NCI-H1417 treated with DMSO at 0.1 percent for 48 hours (cell line): ENCODE measurements around the gene SCAF11.

Source experiments
- DNase-seq: peaks from one replicate; lab custom pipeline; 2025; lab: John Stamatoyannopoulos, UW

SCAF11 gene

DNA sequence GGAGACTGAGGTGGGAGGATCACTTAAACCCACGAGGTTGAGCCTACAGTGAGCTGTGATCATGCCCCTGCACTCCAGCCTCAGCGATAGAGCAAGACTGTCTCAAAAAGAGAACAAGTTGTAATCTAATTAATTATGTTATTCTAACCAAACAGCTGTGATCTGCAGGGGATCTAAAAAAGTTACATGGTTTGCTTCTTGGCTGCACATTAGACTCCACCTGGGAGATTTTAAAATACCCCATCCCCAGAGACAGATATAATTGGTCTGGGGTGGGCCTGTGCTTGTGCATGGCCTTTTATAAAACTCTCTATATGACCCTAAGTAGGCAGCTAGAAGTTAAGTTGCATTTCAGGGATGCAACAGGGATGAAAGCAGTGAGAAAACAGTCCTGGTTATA is 76.7 kb downstream of the SCAF11 start:
- no peak for DNase-seq

DNA sequence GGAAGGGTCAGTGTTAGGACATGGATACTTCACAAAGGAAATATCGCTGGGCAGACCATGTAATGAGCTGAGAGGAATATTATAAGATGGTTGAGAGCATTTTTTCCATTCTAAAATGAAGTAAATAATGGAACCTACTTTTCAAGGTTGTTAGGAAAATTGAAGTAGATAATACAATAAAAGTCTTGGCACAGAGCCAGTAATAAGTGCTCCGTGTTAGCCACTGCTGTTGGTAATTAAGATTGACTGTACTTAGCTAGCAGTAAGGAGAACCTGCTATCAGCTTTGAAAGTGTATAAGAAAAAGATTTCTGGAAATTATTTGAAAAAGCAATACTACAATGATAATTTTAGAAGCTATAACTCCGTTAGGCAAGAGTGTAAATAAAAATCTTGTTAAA is 77.6 kb downstream of the SCAF11 start:
- peak; percentile 59 for DNase-seq

DNA sequence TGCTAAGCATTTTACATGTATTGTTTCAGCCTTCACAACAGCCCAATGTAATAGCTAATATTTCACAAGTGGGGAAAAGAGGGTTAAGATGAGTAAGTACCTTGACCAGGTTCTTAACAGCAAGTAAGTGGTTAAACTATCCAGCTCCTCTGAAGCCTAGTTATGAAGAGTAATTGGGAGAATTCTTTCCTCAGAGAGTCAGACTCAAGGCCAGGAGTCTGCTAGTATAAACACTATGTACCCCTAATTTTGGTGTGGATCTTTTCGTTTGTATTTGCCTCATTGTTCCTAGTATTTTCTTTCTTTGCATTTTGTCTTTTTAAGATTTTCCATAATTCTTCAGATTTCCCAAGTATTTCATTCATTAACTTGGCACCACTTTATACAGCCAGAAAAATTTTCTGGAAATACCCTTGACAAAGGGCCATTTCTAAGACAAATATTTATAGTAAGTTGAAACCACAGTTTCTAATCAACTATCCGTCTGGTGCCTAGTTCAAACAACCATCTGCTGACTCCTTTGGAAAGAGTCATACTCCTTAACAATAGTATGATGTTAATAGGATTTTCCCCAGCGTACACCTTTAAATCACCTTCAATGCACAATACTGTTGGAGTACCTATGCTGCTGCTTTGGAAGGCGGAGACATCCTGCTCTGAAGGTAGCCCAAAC is 81.2 kb downstream of the SCAF11 start:
- DNase-seq: no peak

DNA sequence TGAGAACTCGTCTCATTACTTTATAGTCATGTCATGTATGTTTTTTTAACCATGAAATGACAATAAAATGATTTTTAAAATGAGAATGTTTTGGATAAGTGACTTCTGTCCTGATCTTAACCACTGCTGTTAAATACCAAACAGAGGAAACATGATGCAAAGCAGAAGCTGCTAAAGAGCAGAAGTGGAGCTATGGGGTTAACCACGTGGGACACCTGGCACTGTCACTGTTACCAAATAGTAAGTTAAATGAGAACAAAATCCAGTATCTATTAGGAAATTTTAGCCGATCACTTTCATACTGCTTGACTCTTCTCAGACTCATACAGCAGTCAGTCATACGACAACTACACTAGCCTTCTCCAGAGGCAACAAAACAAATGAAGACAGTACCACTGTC is 82.4 kb downstream of the SCAF11 start:
- DNase-seq: no peak

DNA sequence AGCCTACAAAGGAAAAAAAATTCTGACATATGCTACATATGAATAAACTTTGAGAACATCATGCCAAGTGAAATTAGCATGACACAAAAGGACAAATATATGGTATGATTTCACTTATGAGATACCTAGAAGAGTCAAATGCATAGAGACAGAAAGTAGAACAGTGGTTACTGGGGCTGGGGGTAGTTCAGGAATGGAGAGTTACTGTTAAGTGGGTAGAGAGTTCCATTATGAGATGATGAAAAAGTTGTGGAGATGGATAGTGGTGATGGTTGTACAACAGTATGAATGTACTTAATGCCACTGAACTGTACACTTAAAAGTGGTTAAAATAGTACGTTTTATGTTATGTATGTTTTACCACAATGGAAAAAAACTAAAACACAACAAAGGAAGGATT is 92.3 kb downstream of the SCAF11 start:
- no peak for DNase-seq

DNA sequence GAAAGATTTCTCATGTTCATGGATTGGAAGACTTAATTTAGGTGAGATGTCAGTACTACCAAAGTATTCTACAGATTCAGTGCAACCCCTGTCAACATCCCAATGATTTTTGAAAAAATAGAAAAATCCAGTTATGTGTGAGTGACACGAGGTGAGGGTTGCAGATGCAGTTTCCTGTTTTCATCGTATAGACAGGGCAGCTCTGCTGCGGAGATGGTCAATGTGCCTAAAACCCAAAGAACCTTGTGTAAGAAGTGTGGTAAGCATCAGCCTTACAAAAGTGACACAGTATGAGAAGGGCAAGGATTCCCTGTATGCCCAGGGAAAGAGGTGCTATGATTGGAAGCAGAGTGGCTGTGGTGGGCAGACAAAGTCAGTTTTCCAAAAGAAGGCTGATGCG is 94.4 kb downstream of the SCAF11 start:
- no peak for DNase-seq

DNA sequence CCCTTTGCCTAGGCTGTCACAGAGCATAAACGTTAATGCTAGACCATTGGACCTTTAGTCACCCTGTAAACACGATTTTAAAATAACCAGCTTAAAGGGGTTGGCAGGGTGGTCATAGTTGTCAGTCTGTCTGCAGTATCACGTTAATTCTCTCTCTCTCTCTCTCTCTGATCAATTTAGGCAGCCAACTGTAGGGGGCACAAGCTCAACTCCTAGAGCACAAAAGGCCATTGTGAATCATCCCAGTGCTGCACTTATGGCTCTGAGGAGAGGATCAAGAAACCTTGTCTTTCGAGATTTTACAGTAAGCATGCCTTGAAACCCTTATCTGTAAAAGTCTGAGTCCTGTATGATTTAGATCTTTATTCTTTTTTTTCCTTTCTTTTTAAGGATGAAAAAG is 97.1 kb downstream of the SCAF11 start:
- no peak for DNase-seq

DNA sequence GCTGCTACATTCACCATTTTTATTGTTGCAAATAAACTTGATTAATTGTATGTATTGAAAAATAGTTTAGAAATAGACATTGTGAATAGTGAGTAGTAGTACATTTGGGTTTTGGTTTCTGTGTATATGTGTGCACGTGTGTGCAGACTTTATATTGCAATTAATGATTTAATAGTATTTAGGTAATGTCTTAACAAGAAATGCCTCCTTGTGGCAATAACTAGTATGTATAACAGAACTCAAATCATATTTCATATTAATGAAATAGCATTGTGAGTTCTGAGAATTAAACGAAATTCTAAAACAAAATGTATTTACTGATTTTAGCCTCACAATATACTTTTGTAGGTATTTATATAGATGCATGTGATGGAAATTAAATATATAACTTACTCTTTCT is 100.1 kb downstream of the SCAF11 start:
- no peak for DNase-seq

DNA sequence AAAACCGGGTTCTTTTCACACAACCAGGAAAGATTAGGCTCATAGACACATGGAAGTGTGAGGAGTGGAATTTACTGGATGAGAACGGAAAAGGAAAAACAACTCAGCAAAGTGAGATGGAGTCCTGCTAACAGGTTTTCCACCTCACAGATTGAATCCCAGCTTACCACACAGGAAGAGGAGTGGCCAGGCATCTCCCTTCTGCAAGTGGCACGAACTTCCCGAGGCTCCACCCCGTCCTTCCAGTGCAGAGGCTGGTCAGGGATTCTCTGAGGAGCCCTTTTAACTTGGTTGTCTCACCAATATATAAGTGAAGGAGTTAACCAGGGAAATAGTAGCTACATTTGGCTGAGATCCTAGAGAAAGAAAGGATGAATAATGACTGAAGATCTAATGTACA is 102.8 kb downstream of the SCAF11 start:
- DNase-seq: no peak

DNA sequence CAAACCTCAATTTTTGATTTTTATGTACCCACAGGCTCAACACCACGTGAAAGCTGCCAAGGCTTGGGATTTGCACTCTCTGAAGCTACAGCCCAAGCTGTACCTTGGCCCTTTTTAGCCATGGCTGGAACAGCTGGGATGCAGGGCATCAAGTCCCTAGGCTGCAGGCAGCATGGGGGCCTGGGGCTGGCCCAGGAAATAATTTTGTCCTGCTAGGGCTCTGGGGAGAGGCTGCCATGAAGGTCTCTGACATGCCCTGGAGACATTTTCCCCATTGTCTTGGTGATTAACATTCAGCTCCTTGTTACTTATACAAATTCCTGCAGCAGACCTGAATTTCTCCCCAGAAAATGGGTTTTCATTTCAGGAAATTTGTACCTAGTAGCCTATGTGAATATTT is 103.7 kb downstream of the SCAF11 start:
- DNase-seq: no peak

DNA sequence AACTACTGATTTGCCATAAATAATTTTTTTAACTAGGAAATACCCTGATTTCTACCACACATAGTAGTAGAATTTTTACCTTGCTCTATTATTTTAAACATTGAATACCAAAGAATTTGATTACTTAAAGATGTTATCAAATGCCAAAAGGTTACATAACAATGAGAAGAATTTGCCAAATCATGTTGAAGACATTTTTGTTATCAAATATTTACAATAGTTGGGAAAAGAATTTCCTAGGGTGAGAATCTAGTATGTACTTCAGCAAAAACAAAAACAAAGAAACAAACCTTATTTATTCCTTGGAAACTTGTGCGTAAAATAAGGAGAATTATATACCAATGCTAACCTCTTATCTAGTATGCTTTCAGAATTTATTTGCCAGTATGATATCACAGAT is 107.2 kb downstream of the SCAF11 start:
- DNase-seq: no peak

DNA sequence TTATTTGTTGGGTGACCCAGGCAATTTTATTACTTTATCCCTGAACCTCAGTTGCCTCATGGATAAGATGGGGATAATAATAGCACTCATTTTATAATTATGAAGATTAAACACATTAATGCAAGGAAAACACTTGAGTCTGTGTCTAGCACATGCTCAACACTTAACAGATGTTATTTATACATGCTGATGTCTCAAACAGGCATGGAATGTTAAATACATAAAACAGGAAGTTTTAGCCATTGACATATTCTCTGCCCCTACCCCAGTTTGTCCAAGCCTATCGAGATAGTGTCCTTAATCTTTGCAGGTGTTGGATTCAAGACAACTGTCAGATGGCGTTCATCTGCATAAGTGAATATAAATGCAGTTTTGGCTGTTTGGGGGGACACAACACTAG is 109.8 kb downstream of the SCAF11 start:
- no peak for DNase-seq

DNA sequence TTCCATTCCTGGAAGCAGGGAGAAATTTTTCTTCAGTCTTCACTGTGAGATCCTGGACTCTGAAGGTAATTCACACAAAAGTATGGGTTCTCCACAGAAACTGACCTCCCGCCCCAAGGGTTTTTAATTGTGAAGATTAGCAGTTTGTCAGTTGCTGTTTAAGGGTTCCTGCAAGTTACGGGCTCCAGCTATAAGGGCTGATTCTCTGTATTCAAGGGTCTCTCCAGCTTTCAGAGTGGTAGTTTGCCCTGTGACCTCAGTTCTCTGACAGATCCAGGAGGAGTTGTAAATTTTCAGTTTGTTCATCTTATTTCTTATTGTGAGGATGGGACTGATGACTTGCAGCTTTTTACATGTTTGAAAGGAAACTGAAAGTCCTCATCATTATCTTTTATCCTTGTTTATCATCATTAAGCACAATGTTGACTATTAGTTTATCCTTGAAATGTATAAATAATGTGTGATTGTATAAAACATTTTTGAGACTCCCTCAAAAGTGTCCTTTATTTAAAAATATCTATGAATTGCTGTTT is 110.9 kb downstream of the SCAF11 start:
- no peak for DNase-seq

DNA sequence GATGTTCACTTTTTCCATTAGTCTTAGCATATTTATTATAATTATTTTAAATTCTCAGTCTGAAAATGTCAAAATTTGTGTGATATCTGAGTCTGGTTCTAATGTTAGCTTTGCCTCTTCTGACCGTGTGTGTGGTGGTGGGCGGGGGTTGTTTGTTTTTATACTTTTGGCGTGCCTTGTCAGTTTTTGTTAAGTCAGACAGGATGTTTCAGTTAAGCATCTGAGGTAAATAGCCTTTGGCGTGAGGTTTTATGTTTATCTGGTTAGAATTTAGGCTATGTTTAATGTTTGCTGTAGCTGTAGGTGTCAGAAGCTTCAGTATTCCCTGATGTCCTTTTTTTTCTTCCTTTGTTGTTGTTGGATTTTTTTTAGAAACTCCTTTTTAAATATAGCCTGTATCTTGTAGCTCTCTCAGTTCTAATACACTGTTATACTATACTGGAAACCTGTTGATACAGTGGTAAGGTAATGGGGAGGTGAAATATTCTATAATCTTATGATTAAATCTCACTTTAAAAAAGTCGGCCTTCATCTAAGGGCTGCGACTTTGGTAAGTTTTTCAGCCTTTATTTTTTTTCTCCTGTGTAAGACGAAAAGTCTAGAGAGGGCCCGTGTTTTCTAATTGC is 111.6 kb downstream of the SCAF11 start:
- no peak for DNase-seq

DNA sequence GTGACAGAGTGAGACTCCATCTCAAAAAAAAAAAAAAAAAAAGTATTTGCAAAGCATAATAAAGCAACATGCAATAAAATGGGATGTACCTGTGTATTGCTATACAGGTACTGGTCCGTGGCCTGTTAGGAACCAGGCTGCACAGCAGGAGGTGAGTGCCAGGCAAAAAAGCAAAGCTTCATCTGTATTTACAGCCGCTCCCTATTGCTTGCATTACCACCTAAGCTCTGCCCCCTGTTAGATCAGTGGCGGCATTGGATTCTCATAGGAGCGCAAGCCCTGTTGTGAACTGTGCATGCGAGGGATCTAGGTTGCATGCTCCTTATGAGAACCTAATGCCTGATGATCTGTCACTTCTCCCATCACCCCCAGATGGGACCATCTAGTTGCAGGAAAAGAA is 113.3 kb downstream of the SCAF11 start:
- DNase-seq: no peak

DNA sequence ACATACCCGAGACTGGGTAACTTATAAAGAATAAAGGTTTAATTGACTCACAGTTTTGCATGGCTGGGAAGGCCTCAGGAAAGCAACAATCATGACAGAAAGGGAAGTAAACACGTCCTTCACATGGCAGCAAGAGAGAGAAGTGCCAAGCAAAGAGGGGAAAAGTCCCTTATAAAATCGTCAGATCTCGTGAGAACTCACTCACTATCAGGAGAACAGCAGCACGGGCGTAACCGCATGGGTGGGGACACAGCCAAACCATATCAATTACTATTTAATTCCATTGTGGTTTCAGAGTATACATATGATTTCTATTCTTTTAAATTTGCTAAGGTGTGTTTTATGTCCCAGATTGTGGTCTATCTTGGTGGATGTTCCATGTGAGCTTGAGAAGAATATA is 117.9 kb downstream of the SCAF11 start:
- no peak for DNase-seq
